ENCODE data around the gene INF2.

The INF2 gene

GRCh38 chr14:104705340-104706047 is 16.1 kb downstream of the INF2 start:
- no peak for DNase-seq

GRCh38 chr14:104706733-104707607 is 17.6 kb downstream of the INF2 start:
- no peak for DNase-seq

GRCh38 chr14:104707608-104708595 is 18.5 kb downstream of the INF2 start:
- no peak for DNase-seq

- peak; percentile 74 to 81 (median 75) for DNase-seq
Observed at GRCh38 chr14:104708606-104709268, 19.3 kb downstream of the INF2 start.

GRCh38 chr14:104709387-104710039 is 20.1 kb downstream of the INF2 start:
- no peak for DNase-seq

GRCh38 chr14:104710071-104710735 is 20.8 kb downstream of the INF2 start:
- no peak for DNase-seq

- DNase-seq: no peak
Observed at GRCh38 chr14:104712881-104713734, 23.7 kb downstream of the INF2 start.

GRCh38 chr14:104714066-104714465 is 24.6 kb downstream of the INF2 start:
- DNase-seq: no peak

GRCh38 chr14:104714681-104715080 is 25.3 kb downstream of the INF2 start:
- DNase-seq: no peak

GRCh38 chr14:104715416-104715815 is 26.0 kb downstream of the INF2 start:
- DNase-seq: no peak

GRCh38 chr14:104715871-104716270 is 26.5 kb downstream of the INF2 start:
- DNase-seq: no peak

GRCh38 chr14:104717137-104717536 is 27.7 kb downstream of the INF2 start:
- no peak for DNase-seq

GRCh38 chr14:104717646-104718045 is 28.2 kb downstream of the INF2 start:
- DNase-seq: no peak

GRCh38 chr14:104718147-104718546 is 28.7 kb downstream of the INF2 start:
- DNase-seq: no peak

GRCh38 chr14:104718871-104719270 is 29.5 kb downstream of the INF2 start:
- DNase-seq: no peak

- no peak for DNase-seq
Observed at GRCh38 chr14:104719343-104719742, 29.9 kb downstream of the INF2 start.

- peak in 2 of 3 donors; percentile 17 to 29 for DNase-seq
Observed at GRCh38 chr14:104721505-104722431, 32.4 kb downstream of the INF2 start.

GRCh38 chr14:104722938-104723650 is 33.7 kb downstream of the INF2 start:
- no peak for DNase-seq

Data from suppressor macrophage treated with lipopolysaccharide for 1 hour (primary cell).